AG09319 (cell line): ENCODE measurements around the gene SLC22A6.

ENCODE experiments used
- DNase-seq: peaks from one replicate; pipeline ENCODE4 v3.0.0-alpha.2; 2010; ENCODE audit warnings: low read depth; ENCODE audit errors: extremely low read depth
- CTCF ChIP-seq: IDR thresholded peaks from 2 replicates; pipeline ENCODE4 v1.5.1; 2011; ENCODE audit warnings: low read depth, mild to moderate bottlenecking, inconsistent platforms, low read length, moderate library complexity

SLC22A6 gene

GRCh38 chr11:63017306-63017974 is 32.7 kb upstream of the SLC22A6 start:
- no peak for TF ChIP-seq CTCF
- no peak for DNase-seq

GRCh38 chr11:63015521-63016215 is 30.9 kb upstream of the SLC22A6 start, which contains the start of gene SLC22A8:
SLC22A8 (minus strand) TSS chr11:63015841; CDS start chr11:63014958, 883 bp downstream.
- no peak for TF ChIP-seq CTCF
- DNase-seq, result no peak

GRCh38 chr11:63014408-63015055 is 29.8 kb upstream of the SLC22A6 start:
- TF ChIP-seq CTCF, result no peak
- DNase-seq, result no peak

GRCh38 chr11:63012839-63013238 is 28.1 kb upstream of the SLC22A6 start:
- no peak for DNase-seq
- TF ChIP-seq CTCF, result no peak

- DNase-seq, result no peak
- TF ChIP-seq CTCF, result no peak
These were observed 27.7 kb upstream of the SLC22A6 start for GRCh38 chr11:63012430-63012829.

GRCh38 chr11:63010934-63011439 is 26.2 kb upstream of the SLC22A6 start:
- no peak for DNase-seq
- no peak for TF ChIP-seq CTCF

- DNase-seq, result no peak
- TF ChIP-seq CTCF, result no peak
These were observed 23.2 kb upstream of the SLC22A6 start for GRCh38 chr11:63007920-63008319.
